Psoas muscle (tissue), 8 donors: Measurements from ENCODE around the gene PPP1R18. TPM values are rescaled to one million over a fixed set of nuclear protein-coding genes. Genes with fewer than 3 reads are reported as not detected.

ENCODE experiments used
- ATAC-seq, 4 donors: fragments of 200-7000 bp; cut with Tn5 transposase; one replicate each; pipeline ENCODE4 v1.9.1; 2020; ENCODE audit warnings: moderate library complexity in 3 of 4, mild to moderate bottlenecking in 2 of 4
- DNase-seq, 2 donors: peaks; one replicate each; pipeline ENCODE4 v3.0.0-alpha.2; 2020
- H3K27ac ChIP-seq: fragments of 200-600 bp; one replicate; pipeline ENCODE4 v1.8.0; 2022
- H3K27me3 ChIP-seq, 3 donors: fragments of 200-600 bp in 1 of 3; one replicate each; pipeline versions ENCODE4 v1.6.1 to v1.8.0; 2013 to 2022; ENCODE audit warnings: low read length in 2 of 3, mild to moderate bottlenecking in 2 of 3, moderate library complexity in 1 of 3; ENCODE audit not compliant: insufficient read depth in 3 of 3
- H3K36me3 ChIP-seq, 2 donors: fragments of 200-600 bp in 1 of 2; one replicate each; pipeline versions ENCODE4 v1.6.1 to v1.8.0; 2013 to 2022; ENCODE audit warnings: low read depth in 1 of 2, mild to moderate bottlenecking in 1 of 2, moderate library complexity in 1 of 2; ENCODE audit not compliant: insufficient read depth in 1 of 2
- H3K4me1 ChIP-seq: fragments of 200-600 bp; one replicate; pipeline ENCODE4 v1.8.0; 2022
- H3K4me3 ChIP-seq: fragments of 200-600 bp; one replicate; pipeline ENCODE4 v1.8.0; 2022; ENCODE audit warnings: mild to moderate bottlenecking
- H3K9me3 ChIP-seq: fragments of 200-600 bp; one replicate; pipeline ENCODE4 v1.8.0; 2022
- CTCF ChIP-seq: fragments of 200-600 bp; IDR thresholded peaks from one replicate; pipeline ENCODE4 v1.8.0; 2022; ENCODE audit warnings: antibody characterized with exemption
- WGBS, 3 donors: extraction: QIAGEN DNeasy Blood & Tissue Kit; methylation state at CpG; one replicate each; pipeline versions ENCODE4 v1.1.6 to v1.1.7; 2013; 5-methylcytosine and 5-hydroxymethylcytosine counted together
- intact Hi-C, 2 donors: fragments of 100-400 bp; cut with DNase I; formaldehyde crosslinking; loops; one replicate each; pipeline versions ENCODE4 v1.11.0 to v1.14.2; 2022
- polyA plus RNA-seq, 3 donors: library from polyadenylated mRNA; stranded (reverse); fragments of 200-250 nt; gene quantifications; one replicate each; pipeline ENCODE4 v1.2.3, GENCODE V29; 2013
- total RNA-seq, 4 donors: library from RNA; stranded (reverse); fragmentation: NEBNext Ultra II Directional in 2 of 4; extraction: Animal tissue kit (Norgen Biotek cat#: 25700) in 2 of 4; gene quantifications; one replicate each; pipeline versions ENCODE4 v1.2.1 to v1.2.4, GENCODE V29; 2021 to 2023
- donor health status: healthy with polysubstance abuse.
- donor health status: DM: no; HTN: no; CAD: no; lungs with moderate emphysema.
- donor health status: Bipolar disorder and iron deficiency.
- donor health status: healthy.
- donor health status: DM: yes; HTN: yes; CAD: no.
- donor health status: DM: no; HTN: no; CAD: no.
- donor health status: DM: no; HTN: no; CAD: no.
- donor health status: DM: yes; HTN: yes; CAD: no.

PPP1R18 gene
- total and polyA plus RNA-seq, 7 donors = 6.7 to 39.7 (median 15.6) TPM

GRCh38 chr6:30690403-30691207 is 4.2 kb upstream of the PPP1R18 start, which contains the start of gene NRM:
Gene NRM (minus strand): TSS chr6:30690984. CDS start chr6:30690974, 10 bp downstream.
- ATAC-seq (peak; percentile 74 to 82 (median 78)), DNase-seq (peak; percentile 90 to 94)
- H3K4me1 ChIP-seq = peaks cover 27% of the 10 kb centered on the region
- H3K27me3 ChIP-seq = no peaks in the 10 kb centered on the region
- 0 to 1% (median 0%) methylated on average over 33 to 40 of the region's 40 CpGs for WGBS, 3 donors
- peak within 1 kb of the TSS; percentile 69 for H3K4me3 ChIP-seq
- H3K27ac ChIP-seq = peak within 1 kb of the TSS; percentile 91
- no peak for TF ChIP-seq CTCF
- intact Hi-C loops = no loop called here
- no peaks in the 10 kb centered on the region for H3K36me3 ChIP-seq
- no peaks in the 10 kb centered on the region for H3K9me3 ChIP-seq

- DNase-seq (no peak), ATAC-seq (no peak)
- Histone ChIP-seq H3K36me3 (peaks cover 0 to 4% of the 10 kb centered on the region in 2 donors), H3K9me3 (no peaks in the 10 kb centered on the region), H3K27me3 (no peaks in the 10 kb centered on the region), H3K27ac (peak overlapping the region; percentile 91), H3K4me3 (peak overlapping the region; percentile 69), H3K4me1 (peaks cover 27% of the 10 kb centered on the region)
- no peak for TF ChIP-seq CTCF
- intact Hi-C loops = loop anchor here in 1 of 2 donors (10.0 kb wide), 1 partner anchor 395 kb away; no protein-coding TSS in a partner anchor
- 12 to 27% (median 15%) methylated on average over 4 of the region's 4 CpGs for WGBS, 3 donors
Measured at GRCh38 chr6:30689985-30690384, 3.5 kb upstream of the PPP1R18 start.

- Histone ChIP-seq H3K27me3 (no peaks in the 10 kb centered on the region), H3K9me3 (no peaks in the 10 kb centered on the region), H3K27ac (peak overlapping the region; percentile 91), H3K4me1 (peaks cover 27% of the 10 kb centered on the region), H3K36me3 (peaks cover 0 to 7% of the 10 kb centered on the region in 2 donors), H3K4me3 (peak overlapping the region; percentile 85)
- intact Hi-C loops = loop anchor here in 1 of 2 donors (10.0 kb wide), 1 partner anchor 396 kb away; no protein-coding TSS in a partner anchor
- no peak for TF ChIP-seq CTCF
- DNase-seq = no peak
- WGBS, 3 donors = 78 to 86% (median 80%) methylated on average over 11 of the region's 11 CpGs
- no peak for ATAC-seq
Measured at GRCh38 chr6:30689022-30689865, 2.8 kb upstream of the PPP1R18 start.

- intact Hi-C loops = loop anchor here in 1 of 2 donors (10.0 kb wide), 1 partner anchor 396 kb away; no protein-coding TSS in a partner anchor
- WGBS, 3 donors = 78 to 82% (median 81%) methylated on average over 9 of the region's 9 CpGs
- H3K4me3 ChIP-seq = peak overlapping the region; percentile 85
- DNase-seq = no peak
- peaks cover 0 to 7% of the 10 kb centered on the region in 2 donors for H3K36me3 ChIP-seq
- H3K27me3 ChIP-seq = no peaks in the 10 kb centered on the region
- no peaks in the 10 kb centered on the region for H3K9me3 ChIP-seq
- TF ChIP-seq CTCF = no peak
- H3K4me1 ChIP-seq = peaks cover 27% of the 10 kb centered on the region
- H3K27ac ChIP-seq = peak overlapping the region; percentile 91
- ATAC-seq = no peak
Measured at GRCh38 chr6:30688569-30688968, 2.1 kb upstream of the PPP1R18 start.
